HuH-7 (cell line): ENCODE results near the gene PSMB3.
A peak's percentile ranks its signal among the peaks of the same experiment; 100 is the strongest.
"Not testable (repeated sequence)": the region's sequence is repeated elsewhere in the genome, so short reads cannot be mapped to it uniquely, and the experiment has no call there.

Experiments used
- DNase-seq: peaks from one replicate; pipeline ENCODE4 v3.0.0; 2011; ENCODE audit warnings: low spot score

The PSMB3 gene

DNA sequence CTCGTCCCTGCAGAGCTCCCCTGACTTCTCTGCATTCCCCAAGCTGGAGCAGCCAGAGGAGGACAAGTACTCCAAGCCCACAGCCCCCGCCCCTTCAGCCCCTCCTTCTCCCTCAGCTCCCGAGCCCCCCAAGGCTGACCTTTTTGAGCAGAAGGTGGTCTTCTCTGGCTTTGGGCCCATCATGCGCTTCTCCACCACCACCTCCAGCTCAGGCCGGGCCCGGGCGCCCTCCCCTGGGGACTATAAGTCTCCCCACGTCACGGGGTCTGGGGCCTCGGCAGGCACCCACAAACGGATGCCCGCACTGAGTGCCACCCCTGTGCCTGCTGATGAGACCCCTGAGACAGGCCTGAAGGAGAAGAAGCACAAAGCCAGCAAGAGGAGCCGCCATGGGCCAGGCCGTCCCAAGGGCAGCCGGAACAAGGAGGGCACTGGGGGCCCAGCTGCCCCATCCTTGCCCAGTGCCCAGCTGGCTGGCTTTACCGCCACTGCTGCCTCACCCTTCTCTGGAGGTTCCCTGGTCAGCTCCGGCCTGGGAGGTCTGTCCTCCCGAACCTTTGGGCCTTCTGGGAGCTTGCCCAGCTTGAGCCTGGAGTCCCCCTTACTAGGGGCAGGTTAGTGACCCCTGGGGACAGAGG lies 36.1 kb upstream of the PSMB3 start:
- DNase-seq = no peak

DNA sequence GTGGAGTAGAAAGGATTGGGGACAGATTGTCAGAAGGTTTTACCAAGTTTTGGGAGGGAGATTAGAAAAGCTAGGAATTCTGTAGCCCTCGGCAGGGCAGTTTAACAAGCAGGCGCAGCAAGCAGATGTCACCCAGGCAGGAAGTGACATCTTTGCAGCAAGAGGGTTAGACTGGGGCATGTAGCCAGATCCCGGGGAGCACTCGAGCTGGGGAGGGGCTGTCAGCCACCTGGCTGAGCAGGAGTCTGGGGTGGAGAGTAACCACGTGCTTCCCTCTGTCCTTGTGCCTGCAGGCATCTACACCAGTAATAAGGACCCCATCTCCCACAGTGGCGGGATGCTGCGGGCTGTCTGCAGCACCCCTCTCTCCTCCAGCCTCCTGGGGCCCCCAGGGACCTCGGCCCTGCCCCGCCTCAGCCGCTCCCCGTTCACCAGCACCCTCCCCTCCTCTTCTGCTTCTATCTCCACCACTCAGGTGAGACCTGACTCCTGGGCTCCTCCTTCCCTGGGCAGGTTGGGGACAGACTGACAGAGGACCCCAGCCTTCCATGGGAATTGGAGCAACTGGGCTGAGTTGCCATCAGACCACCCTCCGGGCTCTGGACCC lies 35.3 kb upstream of the PSMB3 start:
- DNase-seq = no peak

DNA sequence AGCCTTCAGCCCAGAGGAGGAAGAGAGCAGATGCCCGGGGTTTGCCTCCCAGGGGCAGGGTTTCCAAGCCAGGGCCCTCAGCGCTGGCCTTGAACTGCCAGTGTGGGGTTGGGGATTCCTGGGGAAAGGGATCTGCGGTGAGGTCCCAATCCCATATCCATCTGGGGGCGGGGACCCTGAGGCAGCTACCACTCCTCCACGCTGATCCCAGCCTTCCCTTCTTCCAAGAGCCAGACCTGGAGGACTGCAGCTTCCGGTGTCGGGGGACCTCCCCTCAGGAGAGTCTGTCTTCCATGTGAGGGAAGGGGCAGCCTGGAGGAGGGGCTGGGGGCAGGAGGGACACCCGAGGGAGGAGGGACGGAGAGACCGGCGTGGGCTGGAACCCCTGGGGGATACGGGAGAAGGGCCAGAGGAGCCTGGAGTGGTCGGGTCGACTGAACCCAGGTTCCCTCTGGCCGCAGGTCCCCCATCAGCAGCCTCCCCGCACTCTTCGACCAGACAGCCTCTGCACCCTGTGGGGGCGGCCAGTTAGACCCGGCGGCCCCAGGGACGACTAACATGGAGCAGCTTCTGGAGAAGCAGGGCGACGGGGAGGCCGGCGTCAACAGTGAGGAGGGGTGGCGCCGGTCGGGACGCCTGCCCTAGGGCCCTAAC lies 33.1 kb upstream of the PSMB3 start:
- no peak for DNase-seq

DNA sequence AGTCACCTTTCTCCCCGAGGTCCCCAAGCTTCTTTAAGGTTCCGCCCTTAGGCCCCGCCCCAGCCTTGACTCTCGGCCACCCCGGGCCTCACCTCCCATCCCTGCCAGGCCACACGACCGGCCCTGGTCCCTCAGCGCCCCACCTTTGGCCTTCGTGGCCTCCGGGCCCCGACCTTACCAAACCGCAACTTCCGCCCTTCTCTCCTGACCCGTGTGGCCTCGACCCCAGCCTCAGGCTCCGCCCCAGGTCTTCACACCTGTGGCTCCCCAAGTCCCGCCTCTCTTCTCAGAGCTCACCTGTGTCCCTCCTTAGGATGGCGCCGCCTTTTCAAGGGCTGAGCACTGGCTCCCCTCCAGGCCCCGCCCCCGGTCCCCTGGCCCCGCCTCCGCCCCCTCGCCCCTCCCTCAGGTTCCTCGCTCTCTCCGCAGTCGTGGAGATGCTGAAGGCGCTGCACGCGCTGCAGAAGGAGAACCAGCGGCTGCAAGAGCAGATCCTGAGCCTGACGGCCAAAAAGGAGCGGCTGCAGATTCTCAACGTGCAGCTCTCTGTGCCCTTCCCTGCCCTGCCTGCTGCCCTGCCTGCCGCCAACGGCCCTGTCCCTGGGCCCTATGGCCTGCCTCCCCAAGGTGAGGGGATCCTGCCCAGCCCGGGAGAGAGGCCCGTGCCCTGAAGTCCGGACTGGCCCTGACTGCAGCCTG lies 32.4 kb upstream of the PSMB3 start:
- DNase-seq = no peak

DNA sequence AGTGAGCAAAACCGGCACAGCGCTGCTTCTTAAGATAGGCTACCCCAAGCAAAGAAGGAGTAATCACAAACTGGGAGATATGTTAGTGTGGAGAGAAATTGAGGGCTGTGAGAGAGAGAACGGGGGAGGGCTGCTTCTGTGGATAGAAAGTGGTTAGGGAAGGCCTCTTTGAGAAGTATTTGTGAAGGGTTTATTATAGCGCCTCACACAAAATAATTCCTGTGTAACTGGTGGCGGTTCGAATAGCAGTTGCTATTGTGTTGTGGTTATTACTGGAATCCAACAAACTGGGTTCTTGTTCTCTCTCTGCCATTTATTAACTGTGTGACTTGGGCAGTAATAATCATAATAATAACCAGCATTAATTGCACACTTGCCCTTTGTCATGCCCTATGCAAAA lies 31.6 kb upstream of the PSMB3 start:
- no peak for DNase-seq

DNA sequence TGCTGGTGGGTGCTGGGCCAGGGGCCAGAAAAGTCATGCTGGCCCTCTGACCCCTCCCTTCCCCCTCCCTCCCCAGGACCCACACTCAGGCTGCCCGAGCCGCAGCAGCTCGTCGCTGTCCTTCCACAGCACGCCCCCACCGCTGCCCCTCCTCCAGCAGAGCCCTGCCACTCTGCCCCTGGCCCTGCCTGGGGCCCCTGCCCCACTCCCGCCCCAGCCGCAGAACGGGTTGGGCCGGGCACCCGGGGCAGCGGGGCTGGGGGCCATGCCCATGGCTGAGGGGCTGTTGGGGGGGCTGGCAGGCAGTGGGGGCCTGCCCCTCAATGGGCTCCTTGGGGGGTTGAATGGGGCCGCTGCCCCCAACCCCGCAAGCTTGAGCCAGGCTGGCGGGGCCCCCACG lies 30.7 kb upstream of the PSMB3 start:
- no peak for DNase-seq

DNA sequence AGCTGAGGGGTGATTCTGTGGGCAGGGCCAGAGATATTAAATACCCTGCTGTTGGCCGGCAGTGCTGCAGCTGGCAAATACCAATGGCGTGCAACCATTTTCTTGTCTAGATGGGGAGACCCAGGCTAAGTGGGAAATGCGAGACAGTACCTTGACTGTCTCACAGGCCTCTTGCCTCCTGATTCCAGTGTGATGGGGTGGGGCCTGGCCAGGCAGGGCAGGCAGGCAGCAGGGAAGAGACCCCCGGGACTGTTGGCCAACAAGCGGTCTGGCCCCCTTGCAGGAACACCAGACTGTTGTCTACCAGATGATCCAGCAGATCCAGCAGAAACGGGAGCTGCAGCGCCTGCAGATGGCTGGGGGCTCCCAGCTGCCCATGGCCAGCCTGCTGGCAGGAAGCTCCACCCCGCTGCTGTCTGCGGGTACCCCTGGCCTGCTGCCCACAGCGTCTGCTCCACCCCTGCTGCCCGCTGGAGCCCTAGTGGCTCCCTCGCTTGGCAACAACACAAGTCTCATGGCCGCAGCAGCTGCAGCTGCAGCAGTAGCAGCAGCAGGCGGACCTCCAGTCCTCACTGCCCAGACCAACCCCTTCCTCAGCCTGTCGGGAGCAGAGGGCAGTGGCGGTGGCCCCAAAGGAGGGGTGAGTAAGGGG lies 28.1 kb upstream of the PSMB3 start:
- no peak for DNase-seq

DNA sequence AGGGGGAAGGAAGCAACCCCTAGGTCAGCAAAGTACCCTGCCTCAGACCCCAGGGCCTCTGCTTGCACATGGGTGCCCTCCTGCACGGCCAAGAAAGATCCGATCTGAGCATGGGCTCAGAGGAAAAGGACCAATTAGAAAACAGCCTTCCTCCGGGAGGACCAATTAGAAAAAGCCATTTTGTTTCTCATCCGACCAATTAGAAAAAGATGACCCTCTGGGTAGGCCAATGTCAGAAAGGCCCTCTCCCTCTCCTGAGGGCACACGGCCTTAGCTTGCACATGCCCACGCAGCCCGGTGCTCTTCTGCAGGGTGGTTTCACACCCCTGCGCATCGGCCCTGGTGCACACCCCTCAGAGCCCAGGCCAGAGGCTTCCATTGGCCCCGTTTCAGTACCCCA lies 27.5 kb upstream of the PSMB3 start:
- no peak for DNase-seq

DNA sequence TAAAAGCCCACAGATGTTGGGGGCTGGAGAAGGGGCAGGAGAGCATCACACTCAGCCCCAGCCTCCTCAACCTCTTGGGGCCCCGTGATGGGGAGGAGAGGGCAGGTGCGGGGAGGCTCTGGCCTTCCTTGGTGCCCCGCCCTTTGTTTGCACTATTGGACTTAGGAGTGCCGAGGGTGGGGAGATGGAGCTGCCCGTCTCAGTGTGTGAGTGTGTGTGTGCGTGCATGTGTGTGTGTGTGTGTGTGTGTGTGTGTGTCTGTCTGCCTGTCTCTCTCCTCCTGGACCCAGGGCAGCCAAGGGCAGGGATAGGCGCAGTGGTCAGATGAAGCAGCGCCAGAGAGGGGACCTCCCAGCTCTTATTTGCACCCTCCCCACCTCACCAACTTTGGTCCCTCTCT lies 26.4 kb upstream of the PSMB3 start:
- not testable (repeated sequence) for DNase-seq

DNA sequence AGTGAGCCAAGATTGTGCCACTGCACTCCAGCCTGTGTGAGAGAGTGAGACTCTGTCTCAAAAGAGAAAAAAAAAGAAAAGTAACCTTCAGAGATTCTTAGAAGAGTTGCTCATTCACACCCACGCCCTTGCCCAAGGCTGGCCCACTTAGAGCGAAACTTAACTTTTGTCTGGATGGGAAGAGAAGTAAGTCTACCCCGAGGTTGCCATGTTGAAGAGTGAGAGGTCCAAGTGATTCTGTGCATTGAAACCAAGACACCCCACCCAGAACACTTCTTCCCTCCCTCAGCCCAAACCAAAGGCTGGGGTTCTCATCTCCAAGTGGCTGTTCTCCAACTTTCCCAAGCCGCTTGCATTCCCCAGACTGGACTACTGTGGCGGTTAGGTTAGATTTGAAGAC lies 24.8 kb upstream of the PSMB3 start:
- no peak for DNase-seq

DNA sequence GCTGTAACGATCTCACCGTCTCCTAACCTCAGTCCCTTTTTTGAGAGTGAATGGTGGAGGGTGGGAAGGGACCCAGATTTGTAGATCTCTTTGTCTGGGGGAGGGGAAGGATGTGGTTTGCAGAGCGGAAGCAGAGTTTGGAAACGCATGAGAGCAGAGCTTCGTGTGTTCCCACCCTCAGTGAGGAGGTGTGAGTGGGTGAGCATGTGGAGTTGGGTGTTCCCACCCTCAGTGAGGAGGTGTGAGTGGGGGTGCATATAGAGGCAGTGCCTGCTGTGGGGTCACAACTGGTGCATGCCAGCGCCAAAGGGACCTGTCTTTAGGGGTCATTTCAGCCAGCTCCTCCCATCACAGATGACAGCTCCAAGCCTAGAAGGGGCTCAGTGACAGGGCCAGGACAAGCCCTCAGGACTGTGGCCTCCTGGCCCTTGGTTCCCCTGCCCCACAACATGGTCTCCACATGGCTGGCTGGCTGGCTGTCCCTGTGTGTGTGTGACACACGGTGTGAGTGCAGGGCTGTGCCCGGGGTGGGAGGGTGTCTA lies 24.2 kb upstream of the PSMB3 start:
- DNase-seq = no peak

DNA sequence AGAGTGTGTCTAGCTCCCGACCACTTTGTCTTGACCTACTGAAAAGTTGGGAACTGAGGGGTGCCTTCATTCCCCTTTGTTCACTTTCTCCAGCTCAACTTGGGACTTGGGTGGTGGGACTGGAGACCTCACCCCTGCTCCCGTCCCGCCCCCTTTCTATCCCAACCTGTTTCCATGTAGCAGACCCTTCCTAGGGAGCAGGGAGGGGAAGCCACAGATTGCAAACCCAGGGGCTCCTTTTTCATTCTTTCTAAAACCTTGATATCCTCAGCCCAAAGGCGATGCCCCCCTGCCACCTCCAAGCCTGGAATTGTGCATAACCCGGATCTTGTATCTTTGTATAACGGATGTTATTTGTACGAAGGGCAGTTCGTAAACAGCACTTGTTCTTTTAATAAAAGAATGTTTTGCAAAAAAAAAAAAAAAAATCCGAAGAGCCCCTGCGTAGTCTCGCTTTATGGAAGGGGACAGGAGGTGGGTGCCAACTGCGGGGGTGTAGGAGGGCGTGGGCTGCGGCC lies 23.1 kb upstream of the PSMB3 start:
- no peak for DNase-seq

DNA sequence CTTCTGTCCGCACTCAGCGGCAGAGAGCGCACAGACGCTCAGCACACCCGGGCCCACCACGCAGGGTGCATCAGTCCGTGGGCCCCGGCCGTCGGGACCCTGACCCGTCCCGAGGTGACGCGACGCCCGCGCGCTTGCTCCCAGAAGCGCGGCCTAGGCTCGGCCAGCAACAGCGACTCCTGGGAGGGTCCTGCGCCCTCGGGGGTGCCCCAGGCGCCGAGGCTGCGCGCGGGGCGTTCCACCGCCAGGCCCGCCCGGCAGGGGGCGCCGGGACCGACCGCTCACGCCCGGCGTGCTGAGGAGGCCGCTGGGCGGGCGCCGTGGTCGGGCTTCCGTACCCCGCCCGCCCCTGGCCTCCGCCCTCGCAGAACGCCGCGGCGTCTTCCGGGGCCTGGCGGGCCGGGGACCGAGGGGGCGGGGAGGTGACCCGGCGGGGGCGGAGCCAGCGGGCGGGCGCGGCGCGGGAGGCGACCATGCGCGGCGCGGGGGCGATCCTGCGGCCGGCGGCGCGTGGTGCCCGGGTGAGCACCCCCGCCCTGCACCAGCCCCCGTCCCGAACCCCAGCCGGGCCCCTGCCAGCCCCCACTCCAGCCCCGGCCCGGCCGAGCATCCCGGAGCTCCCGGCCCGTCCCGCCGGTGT lies 22.5 kb upstream of the PSMB3 start, which contains the start of gene CISD3:
Gene CISD3, plus strand, starts transcription at position 456 of the 640 bp plus-strand sequence. Its CDS starts 18 bp downstream, at position 474.
- peak; percentile 85 for DNase-seq

DNA sequence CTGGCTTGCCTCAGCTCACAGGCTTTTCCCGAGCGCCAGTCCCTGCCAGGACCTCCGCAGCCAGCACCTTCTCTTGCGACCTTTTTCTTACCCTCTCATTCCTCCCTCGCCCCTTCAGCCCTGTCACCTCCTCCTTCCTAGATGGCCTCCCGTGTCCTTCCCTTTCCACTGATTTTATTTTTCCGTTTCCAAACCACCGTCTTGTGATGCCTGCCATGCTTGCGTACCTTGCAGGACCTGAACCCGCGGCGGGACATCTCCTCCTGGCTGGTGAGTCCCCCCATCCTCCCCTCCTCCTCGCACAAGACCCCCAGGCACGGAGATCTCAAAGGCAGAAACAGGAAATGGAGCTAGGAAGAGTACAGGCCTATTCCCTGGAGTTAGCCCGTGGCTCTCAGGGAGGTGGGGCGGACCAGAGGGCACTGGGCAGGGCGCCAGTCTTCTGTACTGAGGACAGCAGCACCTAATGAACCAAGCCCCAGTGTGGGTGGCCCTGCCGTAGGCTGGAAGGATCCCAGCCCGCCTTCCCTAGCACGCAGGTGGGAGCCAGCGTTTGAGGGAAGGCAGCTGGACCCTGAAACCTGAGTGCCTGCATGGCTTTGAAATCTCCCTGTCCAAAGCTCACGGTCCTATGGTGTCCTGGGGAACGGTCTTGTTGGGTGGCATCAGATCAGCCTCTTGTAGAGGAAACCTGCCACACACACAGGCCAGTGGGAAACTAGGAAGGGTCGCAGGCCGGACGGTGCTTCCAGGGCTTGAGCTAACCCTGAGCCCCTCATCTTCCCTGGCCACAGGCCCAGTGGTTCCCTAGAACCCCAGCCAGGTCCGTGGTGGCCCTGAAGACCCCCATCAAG lies 21.8 kb upstream of the PSMB3 start:
- peak; percentile 66 for DNase-seq

DNA sequence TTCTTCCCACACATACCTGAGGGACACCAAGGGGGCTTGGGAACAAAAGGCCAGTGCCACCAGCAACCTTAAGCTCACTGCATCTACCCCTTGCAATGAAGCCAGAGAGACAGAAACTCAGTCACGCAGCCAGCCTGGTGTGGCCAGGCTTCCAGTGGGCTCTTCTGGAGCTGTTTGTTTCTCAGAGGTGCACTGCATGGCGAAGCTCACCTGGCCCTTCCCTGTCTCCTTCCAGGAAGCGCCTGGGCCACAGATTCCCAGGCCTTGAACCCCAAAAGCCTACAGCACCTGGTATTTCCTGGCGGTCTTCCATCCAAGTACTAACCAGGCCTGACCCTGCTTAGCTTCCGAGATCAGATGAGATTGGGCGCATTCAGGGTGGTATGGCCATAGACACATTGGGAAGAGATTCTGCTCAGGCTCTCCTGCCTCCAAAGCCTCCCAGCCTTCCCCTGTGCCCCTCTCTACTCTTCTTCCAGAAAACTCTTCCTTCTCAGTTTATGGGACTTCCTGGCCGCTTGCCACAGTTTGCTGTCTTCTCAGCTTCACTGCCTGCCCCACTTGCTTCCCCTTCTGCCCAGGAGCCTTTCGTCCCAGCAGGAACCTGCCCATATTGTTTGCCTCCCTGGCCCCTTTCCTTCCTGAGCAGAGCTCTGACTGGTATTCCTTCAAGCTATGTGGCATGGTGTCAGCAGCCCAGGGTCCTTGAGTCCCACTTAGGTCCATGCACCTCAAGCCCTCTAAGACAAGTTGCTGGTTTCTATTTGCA lies 20.8 kb upstream of the PSMB3 start:
- no peak for DNase-seq

DNA sequence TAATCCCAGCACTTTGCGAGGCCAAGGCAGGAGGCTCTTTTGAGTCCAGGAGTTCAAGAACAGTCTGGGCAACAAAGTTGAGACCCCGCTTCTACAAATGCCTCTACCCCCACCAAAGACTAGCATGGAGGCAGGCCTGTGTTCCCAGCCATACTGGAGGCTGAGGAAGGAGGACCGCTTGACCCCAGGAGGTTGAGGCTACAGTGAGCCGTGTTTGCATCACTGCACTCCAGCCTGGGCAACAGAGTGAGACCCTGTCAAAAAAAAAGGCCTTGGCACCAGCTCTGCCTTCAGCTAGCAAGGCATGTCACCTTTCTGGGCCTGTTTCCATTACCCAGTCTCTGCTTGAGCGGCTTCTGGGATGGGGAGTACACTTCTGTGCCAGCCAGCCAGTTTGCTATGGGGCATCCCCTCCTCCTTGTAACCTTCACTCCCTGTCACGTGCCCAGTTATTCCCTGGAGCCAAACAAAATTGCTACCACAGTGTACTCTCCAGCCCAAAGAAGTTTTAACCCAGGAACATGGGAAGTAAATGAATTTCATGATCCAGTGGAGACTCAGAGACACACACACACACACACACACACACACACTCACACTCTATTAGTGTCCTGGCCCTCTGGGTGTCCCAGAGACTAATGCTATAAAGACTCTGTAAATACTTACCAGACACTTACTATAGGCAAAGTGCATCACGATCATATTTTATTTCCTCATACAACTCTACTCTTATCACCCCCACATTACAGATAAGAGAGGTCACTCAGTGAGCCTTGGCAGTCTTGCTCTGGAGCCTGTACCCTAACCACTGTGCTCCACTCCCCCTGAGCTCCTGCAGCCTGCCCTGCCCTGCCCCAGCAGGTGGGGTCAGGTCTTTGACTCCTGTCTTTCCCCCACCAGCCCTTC lies 19.9 kb upstream of the PSMB3 start:
- DNase-seq = no peak

DNA sequence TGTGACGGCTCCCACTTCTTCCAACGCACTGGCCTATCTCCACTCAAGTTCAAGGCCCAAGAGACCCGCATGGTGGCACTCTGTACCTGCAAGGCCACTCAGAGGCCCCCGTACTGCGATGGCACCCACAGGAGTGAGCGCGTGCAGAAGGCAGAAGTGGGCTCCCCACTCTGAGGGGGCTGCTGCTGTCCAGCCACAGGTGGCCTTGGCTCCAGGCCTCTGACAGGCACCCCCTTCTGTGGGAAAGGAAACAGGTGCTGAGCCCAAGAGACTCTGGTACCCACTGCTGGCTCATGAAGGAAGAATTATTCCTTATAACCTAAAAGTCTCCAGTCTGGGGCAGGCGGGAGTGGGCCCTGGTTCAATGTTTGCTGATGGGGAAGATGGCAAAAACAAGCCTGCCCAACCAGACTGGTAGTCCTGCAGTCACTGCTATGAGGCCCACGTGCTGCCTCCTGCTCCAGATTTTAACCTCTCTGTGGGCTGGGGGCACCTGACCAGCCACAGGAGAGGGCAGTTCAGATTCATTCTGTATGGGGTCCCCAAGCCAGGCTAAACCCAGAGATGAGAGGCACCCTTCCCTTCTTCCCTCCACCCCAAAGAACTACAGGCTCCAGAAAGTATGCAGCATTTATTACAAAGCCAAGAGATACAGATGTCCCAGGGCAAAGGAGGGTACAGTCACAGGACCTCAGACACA lies 19.1 kb upstream of the PSMB3 start:
- no peak for DNase-seq
